Breast epithelium (tissue), 3 donors: ENCODE results near the gene CHCT1.
"Not testable (repeated sequence)": the region's sequence is repeated elsewhere in the genome, so short reads cannot be mapped to it uniquely, and the experiment has no call there.

Experiments used
- CTCF ChIP-seq, 3 donors: fragments of 450-650 bp; IDR thresholded peaks; one replicate each; pipeline ENCODE4 v1.5.1; 2016 to 2017; ENCODE audit warnings: antibody characterized with exemption in 3 of 3, mild to moderate bottlenecking in 3 of 3, moderate library complexity in 3 of 3
- POLR2A ChIP-seq: fragments of 450-650 bp; IDR thresholded peaks from one replicate; pipeline ENCODE4 v1.6.1; 2016; ENCODE audit warnings: antibody characterized with exemption, mild to moderate bottlenecking, moderate library complexity

- TF ChIP-seq CTCF (IDR thresholded peaks at IDR 0.05); POLR2A: not testable (repeated sequence)
Measured at GRCh38 chr17:60428491-60428890, 6.2 kb downstream of the CHCT1 start.
